ENCODE measurements around the gene HNRNPH2.

The HNRNPH2 gene

DNA sequence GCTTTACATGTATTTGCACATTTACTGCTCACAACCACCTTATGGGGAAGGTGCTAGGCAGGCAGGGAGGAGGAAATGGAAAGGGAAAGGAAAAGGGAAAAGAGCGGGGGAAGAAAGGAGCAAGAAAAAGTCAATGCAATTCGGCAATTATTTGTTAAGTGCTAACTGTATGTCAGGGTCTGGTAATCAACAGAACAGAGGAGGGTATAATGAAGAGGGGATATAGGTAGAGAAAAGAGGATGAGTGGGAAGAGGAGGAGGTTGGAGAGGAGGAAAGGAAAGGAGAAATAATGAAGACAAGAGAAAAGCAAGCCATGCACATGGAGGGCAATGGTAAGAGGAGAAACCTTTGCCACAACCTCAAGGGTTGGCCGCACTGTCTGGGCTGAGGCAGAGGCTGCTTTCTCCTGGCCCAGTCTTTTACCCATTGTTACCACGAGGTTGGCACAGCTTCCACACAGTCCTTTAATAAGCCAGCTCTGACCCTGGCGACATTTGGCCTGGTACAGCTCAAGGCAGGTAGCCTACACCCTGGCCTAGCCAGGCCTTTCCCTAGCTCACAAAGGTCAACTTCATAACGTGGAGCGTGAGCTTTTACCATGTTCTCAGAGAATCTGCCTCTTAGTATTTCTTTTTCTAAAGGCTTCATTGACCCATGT, 22.9 kb upstream of the HNRNPH2 start:
- Histone ChIP-seq H3K9me3 (replicated peaks; ENCODE audit: insufficient read depth, low read length) (no peaks in the 10 kb centered on the region), H3K36me3 (replicated peaks; ENCODE audit: insufficient read depth, low read length) (no peaks in the 10 kb centered on the region), H2AFZ (ENCODE audit: low read length) (no peak overlapping the region), H3F3A (ENCODE audit: insufficient read depth, low read length) (peaks cover 7% of the 10 kb centered on the region; the same call in 1 of the 2 replicates), H3K9me2 (replicated peaks; ENCODE audit: insufficient read depth, low read length) (no peaks in the 10 kb centered on the region), H3K4me1 (ENCODE audit: low read length) (peaks cover 16% of the 10 kb centered on the region; the same call in 1 of the 2 replicates), H3K27ac (ENCODE audit: low read length) (no peak overlapping the region), H3K27me3 (replicated peaks; ENCODE audit: insufficient read depth, low read length) (no peaks in the 10 kb centered on the region), H3K79me2 (ENCODE audit: low read length) (no peaks in the 10 kb centered on the region), H3K4me3 (ENCODE audit: low read length) (no peak overlapping the region), H3K4me2 (ENCODE audit: low read depth, low read length) (peak overlapping the region; percentile 57; the same call in 1 of the 2 replicates), H4K20me1 (ENCODE audit: insufficient read depth, low read length) (no peaks in the 10 kb centered on the region), H3K9ac (ENCODE audit: low read length) (no peak overlapping the region)
- no peak for DNase-seq
- TF ChIP-seq EZH2 (optimal IDR thresholded peaks at IDR 0.05; ENCODE audit: low read depth, low read length) (no peak), EZH2phosphoT487 (IDR thresholded peaks at IDR 0.05; ENCODE audit: low read length) (no peak)
- TF ChIP-seq, protein P1, sequence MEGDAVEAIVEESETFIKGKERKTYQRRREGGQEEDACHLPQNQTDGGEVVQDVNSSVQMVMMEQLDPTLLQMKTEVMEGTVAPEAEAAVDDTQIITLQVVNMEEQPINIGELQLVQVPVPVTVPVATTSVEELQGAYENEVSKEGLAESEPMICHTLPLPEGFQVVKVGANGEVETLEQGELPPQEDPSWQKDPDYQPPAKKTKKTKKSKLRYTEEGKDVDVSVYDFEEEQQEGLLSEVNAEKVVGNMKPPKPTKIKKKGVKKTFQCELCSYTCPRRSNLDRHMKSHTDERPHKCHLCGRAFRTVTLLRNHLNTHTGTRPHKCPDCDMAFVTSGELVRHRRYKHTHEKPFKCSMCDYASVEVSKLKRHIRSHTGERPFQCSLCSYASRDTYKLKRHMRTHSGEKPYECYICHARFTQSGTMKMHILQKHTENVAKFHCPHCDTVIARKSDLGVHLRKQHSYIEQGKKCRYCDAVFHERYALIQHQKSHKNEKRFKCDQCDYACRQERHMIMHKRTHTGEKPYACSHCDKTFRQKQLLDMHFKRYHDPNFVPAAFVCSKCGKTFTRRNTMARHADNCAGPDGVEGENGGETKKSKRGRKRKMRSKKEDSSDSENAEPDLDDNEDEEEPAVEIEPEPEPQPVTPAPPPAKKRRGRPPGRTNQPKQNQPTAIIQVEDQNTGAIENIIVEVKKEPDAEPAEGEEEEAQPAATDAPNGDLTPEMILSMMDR (IDR thresholded peaks at IDR 0.05; ENCODE audit: low read length) = no peak

DNA sequence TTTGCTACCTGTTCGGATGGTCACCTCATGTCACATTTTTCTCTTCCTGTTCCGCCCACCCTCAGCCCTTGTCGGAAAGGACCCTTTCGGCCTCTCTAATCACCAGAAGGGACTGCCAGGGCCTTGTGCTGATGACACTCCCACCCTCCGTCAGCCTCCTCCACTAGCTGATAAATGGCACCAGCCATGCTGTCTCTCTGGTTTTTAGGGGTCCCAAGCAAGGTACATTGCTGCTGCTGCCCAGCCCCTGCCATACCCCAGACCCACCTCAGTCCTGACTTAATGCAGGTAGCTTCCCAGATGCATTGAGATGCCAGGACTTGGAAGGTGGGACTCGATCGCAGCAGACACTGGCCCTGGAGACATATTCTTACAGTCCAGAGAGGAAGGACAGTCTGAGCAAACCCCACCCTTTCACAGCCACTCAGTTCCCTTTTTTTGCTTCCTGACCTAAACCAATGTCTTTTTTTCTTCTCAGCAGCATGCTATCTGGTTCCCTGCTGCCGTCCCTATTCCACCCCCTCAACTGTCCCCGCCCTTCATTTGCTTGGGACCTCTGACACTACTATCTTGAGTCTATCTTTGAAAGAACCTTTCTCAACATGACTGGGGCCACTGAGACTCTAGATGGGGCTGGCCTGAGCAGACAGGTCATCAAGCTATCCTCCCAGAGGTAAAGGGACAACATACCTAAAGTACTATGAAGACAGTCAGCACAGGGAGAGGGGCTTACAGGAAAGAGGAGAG, 22.1 kb upstream of the HNRNPH2 start, which contains the start of gene BTK:
TSS of gene BTK (minus strand) at position 397 of the 747 bp plus-strand sequence. CDS start 10,907 bp downstream, outside the sequence.
- peak within 1 kb of the TSS; percentile 29; the same call in 1 of the 2 replicates for H3K9ac ChIP-seq (ENCODE audit: low read length)
- peaks cover 7% of the 10 kb centered on the region; the same call in 1 of the 2 replicates for H3F3A ChIP-seq (ENCODE audit: insufficient read depth, low read length)
- no peaks in the 10 kb centered on the region for H3K27me3 ChIP-seq (replicated peaks; ENCODE audit: insufficient read depth, low read length)
- H3K27ac ChIP-seq (ENCODE audit: low read length) = peak within 1 kb of the TSS; percentile 39; the same call in 1 of the 2 replicates
- H3K4me2 ChIP-seq (ENCODE audit: low read depth, low read length) = peak within 1 kb of the TSS; percentile 57; the same call in 1 of the 2 replicates
- H3K9me2 ChIP-seq (replicated peaks; ENCODE audit: insufficient read depth, low read length) = no peaks in the 10 kb centered on the region
- peak within 1 kb of the TSS; percentile 32; the same call in 1 of the 2 replicates for H3K4me3 ChIP-seq (ENCODE audit: low read length)
- no peak for TF ChIP-seq EZH2 (optimal IDR thresholded peaks at IDR 0.05; ENCODE audit: low read depth, low read length)
- TF ChIP-seq, protein P1 (IDR thresholded peaks at IDR 0.05; ENCODE audit: low read length) = no peak
- no peak for TF ChIP-seq EZH2phosphoT487 (IDR thresholded peaks at IDR 0.05; ENCODE audit: low read length)
- H3K9me3 ChIP-seq (replicated peaks; ENCODE audit: insufficient read depth, low read length) = no peaks in the 10 kb centered on the region
- DNase-seq = no peak
- H4K20me1 ChIP-seq (ENCODE audit: insufficient read depth, low read length) = no peaks in the 10 kb centered on the region
- no peaks in the 10 kb centered on the region for H3K36me3 ChIP-seq (replicated peaks; ENCODE audit: insufficient read depth, low read length)
- peak within 1 kb of the TSS; percentile 83 for H2AFZ ChIP-seq (ENCODE audit: low read length)
- peaks cover 16% of the 10 kb centered on the region; the same call in 1 of the 2 replicates for H3K4me1 ChIP-seq (ENCODE audit: low read length)
- peaks cover 1% of the 10 kb centered on the region for H3K79me2 ChIP-seq (ENCODE audit: low read length)

DNA sequence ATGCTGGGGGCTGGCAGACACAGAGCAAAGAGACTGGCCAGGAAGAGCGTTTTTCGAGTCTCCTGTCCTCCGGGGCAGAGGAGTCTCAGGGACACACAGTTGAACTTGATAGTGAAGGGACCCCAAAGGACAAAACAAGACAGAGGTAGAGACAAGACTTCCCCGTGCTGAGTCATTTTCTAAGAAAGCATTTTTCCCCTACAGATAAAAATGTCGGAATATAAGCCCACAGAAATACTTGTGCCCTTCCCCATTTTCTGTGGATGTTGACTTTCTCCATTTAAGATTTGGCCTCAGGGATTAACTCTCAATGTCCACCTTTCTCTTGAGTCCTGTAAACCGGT, 21.5 kb upstream of the HNRNPH2 start:
- Histone ChIP-seq H4K20me1 (ENCODE audit: insufficient read depth, low read length) (no peaks in the 10 kb centered on the region), H3K9ac (ENCODE audit: low read length) (peak overlapping the region; percentile 29; the same call in 1 of the 2 replicates), H3K4me1 (ENCODE audit: low read length) (peaks cover 16% of the 10 kb centered on the region; the same call in 1 of the 2 replicates), H3K4me2 (ENCODE audit: low read depth, low read length) (peak overlapping the region; percentile 57; the same call in 1 of the 2 replicates), H3F3A (ENCODE audit: insufficient read depth, low read length) (peaks cover 7% of the 10 kb centered on the region; the same call in 1 of the 2 replicates), H3K27ac (ENCODE audit: low read length) (peak overlapping the region; percentile 39; the same call in 1 of the 2 replicates), H3K36me3 (replicated peaks; ENCODE audit: insufficient read depth, low read length) (0 out of 2 replicates have a peak, but pooled peaks cover under 1% of the 10 kb centered on the region), H3K27me3 (replicated peaks; ENCODE audit: insufficient read depth, low read length) (no peaks in the 10 kb centered on the region), H3K4me3 (ENCODE audit: low read length) (0 out of 2 replicates have a peak overlapping the region, but pooled peaks have one; percentile 25), H3K79me2 (ENCODE audit: low read length) (peaks cover 7% of the 10 kb centered on the region), H3K9me2 (replicated peaks; ENCODE audit: insufficient read depth, low read length) (no peaks in the 10 kb centered on the region), H3K9me3 (replicated peaks; ENCODE audit: insufficient read depth, low read length) (no peaks in the 10 kb centered on the region), H2AFZ (ENCODE audit: low read length) (peak overlapping the region; percentile 83)
- no peak for TF ChIP-seq EZH2 (optimal IDR thresholded peaks at IDR 0.05; ENCODE audit: low read depth, low read length)
- DNase-seq = no peak

All from MM.1S (cell line).